Progenitor cell of endocrine pancreas (in vitro differentiated cells): ENCODE measurements around the gene LRRTM4. TPM values are rescaled to one million over a fixed set of nuclear protein-coding genes. Genes with fewer than 3 reads are reported as not detected.
"Not testable (repeated sequence)": the region's sequence is repeated elsewhere in the genome, so short reads cannot be mapped to it uniquely, and the experiment has no call there.

Experiments
- DNase-seq: peaks from one replicate; pipeline ENCODE4 v3.0.0; 2021; ENCODE audit warnings: low spot score; ENCODE audit not compliant: unreplicated experiment
- H3K27ac Mint-ChIP-seq: 2 replicates; pipeline ENCODE4 v1.8.0; 2021; ENCODE audit warnings: mild to moderate bottlenecking, moderate library complexity, mixed read lengths
- H3K27me3 Mint-ChIP-seq: 2 replicates; pipeline ENCODE4 v1.8.0; 2021; ENCODE audit warnings: mixed read lengths
- H3K36me3 Mint-ChIP-seq: 2 replicates; pipeline ENCODE4 v1.8.0; 2022; ENCODE audit warnings: mixed read lengths; ENCODE audit not compliant: insufficient read depth
- H3K4me1 Mint-ChIP-seq: 2 replicates; pipeline ENCODE4 v1.8.0; 2021; ENCODE audit warnings: low read depth, mixed read lengths
- H3K4me3 Mint-ChIP-seq: 2 replicates; pipeline ENCODE4 v1.8.0; 2021; ENCODE audit warnings: low read depth, mild to moderate bottlenecking, moderate library complexity, mixed read lengths
- H3K9me3 Mint-ChIP-seq: 2 replicates; pipeline ENCODE4 v1.8.0; 2021; ENCODE audit warnings: low read depth, mixed read lengths
- total RNA-seq: library from RNA; stranded (reverse); gene quantifications from 2 replicates; pipeline ENCODE4 v1.2.1, GENCODE V29; 2021
- TF ChIP-seq, protein P1 (sequence below): fragments of 200-600 bp; sonication (generic); IDR thresholded peaks from one replicate; pipeline ENCODE4 v1.5.0; 2021; ENCODE audit warnings: antibody characterized with exemption, mild to moderate bottlenecking; ENCODE audit not compliant: unreplicated experiment

The LRRTM4 gene
- total RNA-seq, 1 donor from 2014 or later = 2.3 TPM

DNA sequence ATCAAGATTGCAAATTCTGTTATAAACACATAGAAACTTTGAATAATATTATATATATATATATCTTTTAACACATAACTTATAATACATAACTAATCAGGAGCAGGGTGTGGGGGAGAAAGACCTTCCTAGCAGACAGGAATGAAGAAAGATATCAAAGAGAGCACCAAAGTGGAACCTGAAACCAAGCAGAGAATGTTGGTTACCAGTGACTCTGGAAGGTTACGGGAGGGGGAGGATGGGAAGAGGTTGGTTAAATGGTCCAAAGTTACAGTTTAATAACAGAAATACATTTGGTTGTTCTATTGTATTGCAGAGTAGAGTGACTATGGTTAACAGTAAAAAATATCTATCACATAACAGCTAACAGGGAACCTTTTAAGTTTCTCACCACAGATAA lies 366.7 kb downstream of the LRRTM4 start:
- DNase-seq = no peak
- no peaks in the 10 kb centered on the region for H3K27me3 Mint-ChIP-seq
- TF ChIP-seq, protein P1, sequence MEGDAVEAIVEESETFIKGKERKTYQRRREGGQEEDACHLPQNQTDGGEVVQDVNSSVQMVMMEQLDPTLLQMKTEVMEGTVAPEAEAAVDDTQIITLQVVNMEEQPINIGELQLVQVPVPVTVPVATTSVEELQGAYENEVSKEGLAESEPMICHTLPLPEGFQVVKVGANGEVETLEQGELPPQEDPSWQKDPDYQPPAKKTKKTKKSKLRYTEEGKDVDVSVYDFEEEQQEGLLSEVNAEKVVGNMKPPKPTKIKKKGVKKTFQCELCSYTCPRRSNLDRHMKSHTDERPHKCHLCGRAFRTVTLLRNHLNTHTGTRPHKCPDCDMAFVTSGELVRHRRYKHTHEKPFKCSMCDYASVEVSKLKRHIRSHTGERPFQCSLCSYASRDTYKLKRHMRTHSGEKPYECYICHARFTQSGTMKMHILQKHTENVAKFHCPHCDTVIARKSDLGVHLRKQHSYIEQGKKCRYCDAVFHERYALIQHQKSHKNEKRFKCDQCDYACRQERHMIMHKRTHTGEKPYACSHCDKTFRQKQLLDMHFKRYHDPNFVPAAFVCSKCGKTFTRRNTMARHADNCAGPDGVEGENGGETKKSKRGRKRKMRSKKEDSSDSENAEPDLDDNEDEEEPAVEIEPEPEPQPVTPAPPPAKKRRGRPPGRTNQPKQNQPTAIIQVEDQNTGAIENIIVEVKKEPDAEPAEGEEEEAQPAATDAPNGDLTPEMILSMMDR = no peak
- H3K4me1 Mint-ChIP-seq = no peaks in the 10 kb centered on the region
- no peaks in the 10 kb centered on the region for H3K9me3 Mint-ChIP-seq
- H3K36me3 Mint-ChIP-seq = no peaks in the 10 kb centered on the region
- no peak overlapping the region for H3K27ac Mint-ChIP-seq
- H3K4me3 Mint-ChIP-seq = no peak overlapping the region

DNA sequence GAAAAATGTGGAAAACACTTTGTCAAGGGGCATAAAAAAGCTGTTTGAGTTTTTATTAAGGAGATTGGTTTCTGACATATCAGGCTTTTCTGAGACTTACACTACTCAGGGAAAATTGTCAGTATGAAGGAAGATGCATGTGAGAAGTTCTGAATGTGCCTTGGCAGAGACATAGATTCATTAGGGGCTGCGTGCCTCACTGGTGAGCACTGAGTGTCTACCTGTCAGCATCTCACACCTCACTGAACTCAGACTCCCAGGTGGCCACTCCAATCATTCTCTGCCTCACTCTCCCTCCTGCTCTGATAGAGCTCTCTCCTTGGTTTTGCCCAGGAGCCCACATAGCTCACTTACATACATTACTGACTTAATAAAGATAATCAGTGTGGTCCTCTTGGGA lies 372.6 kb downstream of the LRRTM4 start:
- H3K36me3 Mint-ChIP-seq = no peaks in the 10 kb centered on the region
- peaks cover 3% of the 10 kb centered on the region for H3K9me3 Mint-ChIP-seq
- no peak for DNase-seq
- TF ChIP-seq, protein P1 = no peak
- H3K4me1 Mint-ChIP-seq = no peaks in the 10 kb centered on the region
- H3K4me3 Mint-ChIP-seq = no peak overlapping the region
- no peaks in the 10 kb centered on the region for H3K27me3 Mint-ChIP-seq
- H3K27ac Mint-ChIP-seq = no peak overlapping the region

DNA sequence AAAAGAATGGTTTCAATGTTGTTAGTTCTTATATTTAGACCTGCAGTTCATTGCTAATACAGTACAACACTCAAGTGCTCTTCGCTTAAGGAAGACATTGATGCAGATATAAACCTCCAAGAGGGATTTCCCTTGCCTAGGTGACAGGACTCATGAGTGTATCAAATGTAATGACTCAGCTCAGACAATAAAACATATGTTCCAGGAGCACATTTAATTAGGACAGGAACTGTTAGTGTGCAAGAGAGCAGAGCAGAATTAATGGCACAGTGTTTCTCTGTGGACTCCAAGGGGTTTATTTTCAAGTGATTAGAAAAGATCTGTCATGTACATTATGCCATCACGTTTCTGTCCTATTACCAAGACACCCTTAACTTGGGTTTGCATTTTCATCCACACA lies 375.0 kb downstream of the LRRTM4 start:
- Mint-ChIP-seq H3K27ac (no peak overlapping the region), H3K36me3 (no peaks in the 10 kb centered on the region), H3K9me3 (peaks cover 3% of the 10 kb centered on the region), H3K27me3 (no peaks in the 10 kb centered on the region), H3K4me3 (no peak overlapping the region), H3K4me1 (no peaks in the 10 kb centered on the region)
- TF ChIP-seq, protein P1 = no peak
- no peak for DNase-seq

DNA sequence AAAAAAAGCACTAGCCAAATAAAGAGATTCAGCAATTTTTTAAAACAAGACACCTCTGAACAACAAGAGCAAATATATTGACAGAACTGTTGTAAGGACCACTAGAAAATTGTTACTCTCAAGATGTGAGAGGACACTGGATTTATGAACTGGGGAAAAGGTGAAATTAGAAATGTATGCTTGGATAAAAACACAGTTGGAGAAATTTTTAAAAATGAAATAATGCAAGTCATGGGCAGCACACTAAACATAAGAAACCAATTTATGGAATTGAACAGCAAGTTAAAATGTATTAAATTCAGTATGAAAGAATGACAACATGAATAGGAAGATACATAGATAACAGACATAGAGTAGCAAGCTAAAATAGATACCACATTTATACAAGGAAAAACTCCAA lies 377.4 kb downstream of the LRRTM4 start:
- peaks cover 3% of the 10 kb centered on the region for H3K9me3 Mint-ChIP-seq
- DNase-seq = no peak
- TF ChIP-seq, protein P1 = no peak
- H3K27ac Mint-ChIP-seq = no peak overlapping the region
- H3K4me3 Mint-ChIP-seq = no peak overlapping the region
- no peaks in the 10 kb centered on the region for H3K36me3 Mint-ChIP-seq
- no peaks in the 10 kb centered on the region for H3K27me3 Mint-ChIP-seq
- H3K4me1 Mint-ChIP-seq = no peaks in the 10 kb centered on the region

DNA sequence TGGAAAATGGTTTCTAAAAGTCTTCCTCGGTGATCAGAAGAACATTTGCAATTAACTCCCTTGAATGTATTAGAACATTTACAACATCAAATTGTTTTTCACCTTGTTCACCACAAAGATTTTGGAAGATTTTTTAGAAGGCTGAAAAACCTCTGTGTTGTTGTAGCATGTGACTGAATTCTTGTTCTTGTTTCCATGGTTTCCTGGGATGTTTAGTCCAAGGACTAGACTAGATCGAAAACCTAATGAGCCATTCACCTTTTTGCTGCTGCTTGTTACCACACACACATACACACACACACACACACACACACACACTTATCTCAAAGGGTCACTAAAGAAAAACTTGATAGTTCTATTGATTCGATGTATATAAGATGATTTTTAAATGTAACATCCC lies 380.0 kb downstream of the LRRTM4 start:
- Mint-ChIP-seq H3K4me1 (no peaks in the 10 kb centered on the region), H3K36me3 (no peaks in the 10 kb centered on the region), H3K27me3 (no peaks in the 10 kb centered on the region), H3K27ac (no peak overlapping the region), H3K4me3 (no peak overlapping the region), H3K9me3 (peaks cover 19% of the 10 kb centered on the region)
- TF ChIP-seq, protein P1 = no peak
- DNase-seq = no peak

DNA sequence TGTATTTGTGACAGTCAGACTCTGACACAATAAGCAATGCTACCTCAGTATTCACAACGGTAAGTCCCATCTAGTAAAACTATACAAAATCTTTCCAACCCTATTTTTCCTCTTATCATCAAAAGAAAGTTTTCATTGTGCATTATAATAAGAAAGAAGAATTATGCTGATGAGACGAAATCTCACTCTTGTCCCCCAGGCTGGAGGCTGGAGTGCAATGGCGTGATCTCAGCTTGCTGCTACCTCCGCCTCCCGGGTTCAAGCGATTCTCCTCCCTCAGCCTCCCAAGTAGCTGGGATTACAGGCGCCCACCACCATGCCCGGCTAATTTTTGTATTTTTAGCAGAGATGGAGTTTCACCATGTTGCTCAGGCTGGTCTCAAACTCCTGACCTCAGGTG lies 393.7 kb downstream of the LRRTM4 start:
- H3K9me3 Mint-ChIP-seq, H3K27ac Mint-ChIP-seq, H3K27me3 Mint-ChIP-seq, H3K4me1 Mint-ChIP-seq, H3K36me3 Mint-ChIP-seq, DNase-seq, H3K4me3 Mint-ChIP-seq: not testable (repeated sequence)
